Measurements from ENCODE around the gene RHEX. TPM values are rescaled to one million over a fixed set of nuclear protein-coding genes. Genes with fewer than 3 reads are reported as not detected.

RHEX gene
- total and polyA plus RNA-seq, 11 donors: 0.16 to 0.60 (median 0.38) TPM; not detected in 5

DNA sequence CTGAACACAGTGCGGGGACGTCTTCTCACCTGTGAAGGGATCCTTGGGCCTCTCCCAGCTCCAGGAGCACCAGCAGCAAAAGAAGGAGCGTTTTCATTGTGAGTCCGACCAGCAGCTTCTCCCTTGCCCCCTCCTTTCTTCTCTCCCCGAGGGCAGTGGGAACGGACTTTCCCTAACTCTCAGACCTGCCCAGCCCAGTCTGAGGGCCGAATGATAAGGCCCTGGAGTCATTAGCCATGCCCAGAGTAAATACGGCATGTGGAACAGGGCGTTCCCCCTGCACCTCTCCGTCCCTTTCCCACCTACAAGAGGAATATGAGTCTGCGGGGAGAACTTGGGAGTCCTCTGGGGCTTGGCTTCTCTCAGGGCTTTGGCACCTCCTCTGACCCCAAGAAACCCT is 29.3 kb upstream of the RHEX start, which contains the start of gene CTSE:
CTSE (minus strand) TSS at position 201 of the 400 bp plus-strand sequence; CDS start at position 97, 104 bp downstream.
- no peak for ATAC-seq
- TF ChIP-seq, protein P1, sequence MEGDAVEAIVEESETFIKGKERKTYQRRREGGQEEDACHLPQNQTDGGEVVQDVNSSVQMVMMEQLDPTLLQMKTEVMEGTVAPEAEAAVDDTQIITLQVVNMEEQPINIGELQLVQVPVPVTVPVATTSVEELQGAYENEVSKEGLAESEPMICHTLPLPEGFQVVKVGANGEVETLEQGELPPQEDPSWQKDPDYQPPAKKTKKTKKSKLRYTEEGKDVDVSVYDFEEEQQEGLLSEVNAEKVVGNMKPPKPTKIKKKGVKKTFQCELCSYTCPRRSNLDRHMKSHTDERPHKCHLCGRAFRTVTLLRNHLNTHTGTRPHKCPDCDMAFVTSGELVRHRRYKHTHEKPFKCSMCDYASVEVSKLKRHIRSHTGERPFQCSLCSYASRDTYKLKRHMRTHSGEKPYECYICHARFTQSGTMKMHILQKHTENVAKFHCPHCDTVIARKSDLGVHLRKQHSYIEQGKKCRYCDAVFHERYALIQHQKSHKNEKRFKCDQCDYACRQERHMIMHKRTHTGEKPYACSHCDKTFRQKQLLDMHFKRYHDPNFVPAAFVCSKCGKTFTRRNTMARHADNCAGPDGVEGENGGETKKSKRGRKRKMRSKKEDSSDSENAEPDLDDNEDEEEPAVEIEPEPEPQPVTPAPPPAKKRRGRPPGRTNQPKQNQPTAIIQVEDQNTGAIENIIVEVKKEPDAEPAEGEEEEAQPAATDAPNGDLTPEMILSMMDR (IDR thresholded peaks at IDR 0.05): no peak
- TF ChIP-seq POLR2A (IDR thresholded peaks at IDR 0.05): no peak
- peaks cover 0 to 9% (median 0%) of the 10 kb centered on the region in 12 donors for H3K4me1 ChIP-seq
- 87 to 94% (median 93%) methylated on average over 11 of the region's 11 CpGs for WGBS, 4 donors
- DNase-seq: no peak
- H3K9me3 ChIP-seq: no peaks in the 10 kb centered on the region
- H3K4me3 ChIP-seq: no peak within 1 kb of the TSS
- no peaks in the 10 kb centered on the region for H3K27me3 ChIP-seq
- no peaks in the 10 kb centered on the region for H3K36me3 ChIP-seq
- H3K27ac ChIP-seq: no peak within 1 kb of the TSS
- intact Hi-C loops (cut with DNase I): no loop called here

DNA sequence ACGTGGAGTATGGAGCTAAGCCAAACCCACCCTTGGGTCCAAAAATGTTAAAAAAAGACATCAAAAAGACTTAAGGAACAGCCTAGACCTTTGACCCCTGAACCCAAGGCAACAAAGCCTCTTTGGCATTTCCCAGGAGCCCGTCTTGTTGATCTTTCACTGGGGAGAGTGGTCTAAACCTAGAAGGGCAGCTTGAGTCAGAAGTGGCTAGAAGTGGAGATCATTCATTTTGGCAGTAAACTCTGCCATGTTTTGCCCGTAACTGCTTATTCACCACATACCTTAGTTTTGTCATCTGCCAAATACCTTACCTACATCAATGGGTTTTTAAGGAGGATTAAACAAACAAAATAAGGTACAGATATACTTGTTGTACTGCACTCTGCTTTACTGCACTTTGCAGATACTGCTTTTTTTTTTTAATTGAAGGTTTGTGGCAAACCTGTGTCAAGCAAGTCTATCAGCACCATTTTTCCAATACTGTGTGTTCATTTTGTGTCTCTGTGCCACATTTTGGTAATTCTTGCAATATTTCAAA is 27.6 kb upstream of the RHEX start:
- TF ChIP-seq POLR2A (IDR thresholded peaks at IDR 0.05): no peak
- TF ChIP-seq, protein P1 (IDR thresholded peaks at IDR 0.05): no peak

GRCh38 chr1:206029484-206029883 is 23.5 kb upstream of the RHEX start:
- Histone ChIP-seq H3K36me3 (no peaks in the 10 kb centered on the region), H3K27me3 (peaks cover 0 to 5% (median 0%) of the 10 kb centered on the region in 9 donors), H3K4me3 (no peak overlapping the region), H3K9me3 (no peaks in the 10 kb centered on the region), H3K4me1 (peaks cover 0 to 7% (median 0%) of the 10 kb centered on the region in 12 donors), H3K27ac (no peak overlapping the region)
- intact Hi-C loops (cut with DNase I): no loop called here
- DNase-seq (peak in 1 of 5 donors; percentile 39), ATAC-seq (no peak)
- TF ChIP-seq, protein P1 (IDR thresholded peaks at IDR 0.05): no peak
- TF ChIP-seq POLR2A (IDR thresholded peaks at IDR 0.05): no peak
- WGBS, 4 donors: 32 to 63% (median 58%) methylated on average over 4 of the region's 4 CpGs

More for the DNA sequence above, 27.6 kb upstream of the RHEX start:
- WGBS, 4 donors: 75 to 82% (median 78%) methylated on average over 3 of the region's 3 CpGs
- H3K9me3 ChIP-seq: no peaks in the 10 kb centered on the region
- no peak overlapping the region for H3K4me3 ChIP-seq
- peaks cover 0 to 9% (median 0%) of the 10 kb centered on the region in 12 donors for H3K4me1 ChIP-seq
- intact Hi-C loops (cut with DNase I): no loop called here
- no peak overlapping the region for H3K27ac ChIP-seq
- no peak for ATAC-seq
- no peak for DNase-seq
- peaks cover 0 to 4% (median 0%) of the 10 kb centered on the region in 9 donors for H3K27me3 ChIP-seq
- no peaks in the 10 kb centered on the region for H3K36me3 ChIP-seq

- Histone ChIP-seq H3K36me3 (no peaks in the 10 kb centered on the region), H3K4me3 (no peak overlapping the region), H3K27ac (no peak overlapping the region), H3K9me3 (no peaks in the 10 kb centered on the region), H3K27me3 (peaks cover 0 to 5% (median 0%) of the 10 kb centered on the region in 9 donors), H3K4me1 (peaks cover 0 to 12% (median 0%) of the 10 kb centered on the region in 12 donors)
- TF ChIP-seq, protein P1 (IDR thresholded peaks at IDR 0.05): no peak
- TF ChIP-seq POLR2A (IDR thresholded peaks at IDR 0.05): no peak
- WGBS, 4 donors: 76 to 81% (median 79%) methylated on average over 4 of the region's 4 CpGs
- ATAC-seq (no peak), DNase-seq (no peak)
- intact Hi-C loops (cut with DNase I): loop anchor here (1.0 to 10.0 kb wide), 6 partner anchors 43 to 77 kb away; no protein-coding TSS in a partner anchor
Observed at GRCh38 chr1:206030191-206030590, 22.8 kb upstream of the RHEX start.

Measured in heart left ventricle (tissue), 16 donors.